Cardiac muscle cell (in vitro differentiated cells and primary cell): Measurements from ENCODE around the gene RELB. TPM values are rescaled to one million over a fixed set of nuclear protein-coding genes. Genes with fewer than 3 reads are reported as not detected.
"Not testable (repeated sequence)": the region's sequence is repeated elsewhere in the genome, so short reads cannot be mapped to it uniquely, and the experiment has no call there.

Experiments
- DNase-seq, 2 donors: peaks; one replicate each; pipeline versions ENCODE4 v3.0.0 to v3.0.0-alpha.2; 2010 to 2017; ENCODE audit warnings: low read depth in 1 of 2, low spot score in 1 of 2
- H3K27ac ChIP-seq: fragments of 200-600 bp; sonication (generic); 2 replicates; pipeline ENCODE4 v1.5.1; 2016
- H3K27me3 ChIP-seq: fragments of 200-600 bp; sonication (generic); 2 replicates; pipeline ENCODE4 v1.6.0; 2016; ENCODE audit warnings: control low read depth
- H3K36me3 ChIP-seq: fragments of 200-600 bp; sonication (generic); 2 replicates; pipeline ENCODE4 v1.5.1; 2016; ENCODE audit warnings: control low read depth
- H3K4me1 ChIP-seq: fragments of 200-600 bp; sonication (generic); 2 replicates; pipeline ENCODE4 v1.8.1; 2017; ENCODE audit warnings: low read depth, mild to moderate bottlenecking, mixed run types
- H3K4me3 ChIP-seq: fragments of 200-600 bp; sonication (generic); 2 replicates; pipeline ENCODE4 v1.5.1; 2016; ENCODE audit warnings: mild to moderate bottlenecking
- H3K9me3 ChIP-seq: fragments of 200-600 bp; sonication (generic); 2 replicates; pipeline ENCODE4 v1.5.1; 2017; ENCODE audit warnings: low read depth, mild to moderate bottlenecking, control low read depth
- polyA plus RNA-seq: library from polyadenylated mRNA; unstranded; fragments of >200 nt; fragmentation: Nextera tagmentation; extraction: Ambion mirVana; gene quantifications from 2 replicates; pipeline ENCODE4 v1.2.1, GENCODE V29; 2016
- total RNA-seq: library from RNA; depleted of rRNA; stranded (reverse); fragments of >200 nt; gene quantifications from 2 replicates; pipeline ENCODE4 v1.2.3, GENCODE V29; 2016
- TF ChIP-seq, protein P1 (sequence below): IDR thresholded peaks from 2 replicates; pipeline ENCODE4 v1.5.1; 2012; ENCODE audit warnings: low read depth, mild to moderate bottlenecking, low read length

Gene RELB
- total and polyA plus RNA-seq, 2 experiments from 2014 or later, result 1.3 to 3.1 TPM

DNA sequence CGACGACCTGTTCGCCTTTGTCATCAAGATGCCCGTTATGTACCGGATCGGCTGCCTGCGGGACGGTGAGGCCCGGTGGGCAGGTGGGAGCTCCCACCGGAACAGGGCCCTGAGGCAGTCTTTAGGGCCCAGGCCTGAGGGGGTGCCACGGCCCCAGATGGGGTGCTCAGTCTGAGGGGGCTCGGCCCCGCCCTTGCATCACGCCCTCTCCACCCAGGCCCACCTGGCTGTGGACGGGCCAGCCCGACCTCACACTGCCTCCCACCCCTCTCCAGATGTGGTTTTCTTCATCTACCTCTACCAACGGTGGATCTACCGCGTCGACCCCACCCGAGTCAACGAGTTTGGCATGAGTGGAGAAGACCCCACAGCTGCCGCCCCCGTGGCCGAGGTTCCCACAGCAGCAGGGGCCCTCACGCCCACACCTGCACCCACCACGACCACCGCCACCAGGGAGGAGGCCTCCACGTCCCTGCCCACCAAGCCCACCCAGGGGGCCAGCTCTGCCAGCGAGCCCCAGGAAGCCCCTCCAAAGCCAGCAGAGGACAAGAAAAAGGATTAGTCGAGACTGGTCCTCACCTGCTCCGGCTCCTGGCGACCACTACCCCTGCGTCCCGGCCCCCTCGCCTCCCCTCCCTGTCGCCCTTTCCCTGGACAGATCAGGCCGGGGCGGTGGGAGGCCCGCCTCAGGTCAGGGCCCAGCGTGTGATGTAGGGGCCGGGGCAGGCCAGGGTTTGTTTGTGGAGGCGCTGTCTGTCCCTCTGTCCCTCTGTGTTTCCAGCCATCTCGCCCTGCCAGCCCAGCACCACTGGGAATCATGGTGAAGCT, 8.7 kb upstream of the RELB start:
- Histone ChIP-seq H3K9me3 (no peaks in the 10 kb centered on the region), H3K4me3 (no peak overlapping the region), H3K36me3 (peaks cover 24% of the 10 kb centered on the region), H3K27ac (no peak overlapping the region), H3K4me1 (no peaks in the 10 kb centered on the region), H3K27me3 (no peaks in the 10 kb centered on the region)
- DNase-seq, result no peak
- TF ChIP-seq, protein P1, sequence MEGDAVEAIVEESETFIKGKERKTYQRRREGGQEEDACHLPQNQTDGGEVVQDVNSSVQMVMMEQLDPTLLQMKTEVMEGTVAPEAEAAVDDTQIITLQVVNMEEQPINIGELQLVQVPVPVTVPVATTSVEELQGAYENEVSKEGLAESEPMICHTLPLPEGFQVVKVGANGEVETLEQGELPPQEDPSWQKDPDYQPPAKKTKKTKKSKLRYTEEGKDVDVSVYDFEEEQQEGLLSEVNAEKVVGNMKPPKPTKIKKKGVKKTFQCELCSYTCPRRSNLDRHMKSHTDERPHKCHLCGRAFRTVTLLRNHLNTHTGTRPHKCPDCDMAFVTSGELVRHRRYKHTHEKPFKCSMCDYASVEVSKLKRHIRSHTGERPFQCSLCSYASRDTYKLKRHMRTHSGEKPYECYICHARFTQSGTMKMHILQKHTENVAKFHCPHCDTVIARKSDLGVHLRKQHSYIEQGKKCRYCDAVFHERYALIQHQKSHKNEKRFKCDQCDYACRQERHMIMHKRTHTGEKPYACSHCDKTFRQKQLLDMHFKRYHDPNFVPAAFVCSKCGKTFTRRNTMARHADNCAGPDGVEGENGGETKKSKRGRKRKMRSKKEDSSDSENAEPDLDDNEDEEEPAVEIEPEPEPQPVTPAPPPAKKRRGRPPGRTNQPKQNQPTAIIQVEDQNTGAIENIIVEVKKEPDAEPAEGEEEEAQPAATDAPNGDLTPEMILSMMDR, result no peak

DNA sequence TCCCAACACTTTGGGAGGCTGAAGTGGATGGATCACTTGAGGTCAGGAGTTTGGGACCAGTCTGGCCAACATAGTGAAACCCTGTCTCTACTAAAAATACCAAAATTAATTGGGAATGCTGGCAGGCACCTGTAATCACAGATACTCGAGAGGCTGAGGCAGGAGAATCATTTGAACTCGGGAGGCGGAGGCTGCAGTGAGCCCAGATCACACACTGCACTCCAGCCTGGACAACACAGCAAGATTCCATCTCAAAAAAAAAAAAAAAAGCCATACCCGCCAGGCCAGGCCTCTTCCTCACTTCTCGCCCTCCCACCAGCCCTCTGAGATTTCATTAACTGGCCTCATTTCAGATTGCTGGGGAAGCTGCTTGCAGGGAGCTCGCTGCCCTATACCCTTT, 7.7 kb upstream of the RELB start:
- H3K4me3 ChIP-seq, result no peak overlapping the region
- no peak overlapping the region for H3K27ac ChIP-seq
- H3K27me3 ChIP-seq, result no peaks in the 10 kb centered on the region
- TF ChIP-seq, protein P1, result no peak
- H3K4me1 ChIP-seq, result no peaks in the 10 kb centered on the region
- peaks cover 17% of the 10 kb centered on the region for H3K36me3 ChIP-seq
- no peak for DNase-seq
- H3K9me3 ChIP-seq, result no peaks in the 10 kb centered on the region

DNA sequence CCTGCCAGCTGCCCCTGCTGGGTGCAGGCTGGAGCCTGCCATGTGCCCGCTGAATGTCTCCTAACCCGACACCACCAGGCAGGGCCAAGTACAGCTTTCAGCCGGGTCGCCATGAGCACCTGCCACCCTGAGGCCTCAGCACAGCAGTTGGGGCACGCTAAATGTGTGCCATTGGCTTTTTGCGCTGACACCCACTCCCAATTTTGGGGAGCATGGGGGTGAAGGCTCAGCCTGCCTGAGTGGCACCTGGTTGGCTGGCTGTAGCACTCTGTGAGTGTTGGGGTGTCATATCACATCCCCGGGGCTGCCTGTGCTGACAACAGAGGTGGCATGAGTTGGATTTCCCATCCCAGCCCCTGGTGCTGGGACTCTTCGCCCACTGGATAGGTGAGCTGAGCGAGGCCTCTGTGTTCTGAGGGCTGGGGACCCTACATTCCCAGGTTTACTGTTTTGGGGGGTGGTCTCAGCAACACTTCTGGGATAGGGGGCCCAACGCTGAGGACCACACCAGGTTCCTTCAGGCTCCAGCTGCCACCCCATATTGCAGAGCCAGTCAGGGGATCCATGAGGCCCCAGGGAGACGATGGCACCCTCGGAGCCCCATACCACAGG, 7.2 kb upstream of the RELB start:
- Histone ChIP-seq H3K9me3 (no peaks in the 10 kb centered on the region), H3K27ac (no peak overlapping the region), H3K27me3 (no peaks in the 10 kb centered on the region), H3K4me3 (no peak overlapping the region), H3K36me3 (peaks cover 15% of the 10 kb centered on the region), H3K4me1 (no peaks in the 10 kb centered on the region)
- TF ChIP-seq, protein P1, result no peak
- DNase-seq, result no peak

DNA sequence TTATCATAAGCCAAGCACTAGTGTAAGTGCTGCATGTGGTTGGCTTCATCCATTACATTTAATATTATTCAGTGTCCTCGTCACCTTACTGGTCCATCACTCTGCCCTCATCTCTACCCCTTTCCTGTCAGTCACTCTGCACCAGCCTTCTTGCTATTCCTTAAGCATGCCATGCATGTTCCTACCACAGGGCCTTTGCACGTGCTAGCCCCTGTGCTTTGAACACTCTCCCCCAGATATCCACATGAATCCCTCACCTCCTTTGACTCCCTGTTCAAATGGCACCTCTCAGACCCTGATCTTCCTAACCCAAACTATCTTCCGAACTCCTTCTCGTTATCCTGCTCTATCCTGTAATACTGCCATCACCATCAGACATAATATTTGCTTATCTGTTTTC, 3.2 kb upstream of the RELB start:
- Histone ChIP-seq H3K4me3 (no peak overlapping the region), H3K27me3 (no peaks in the 10 kb centered on the region), H3K36me3 (no peaks in the 10 kb centered on the region), H3K9me3 (no peaks in the 10 kb centered on the region), H3K4me1 (peaks cover 4% of the 10 kb centered on the region), H3K27ac (no peak overlapping the region)
- no peak for DNase-seq
- TF ChIP-seq, protein P1, result no peak

DNA sequence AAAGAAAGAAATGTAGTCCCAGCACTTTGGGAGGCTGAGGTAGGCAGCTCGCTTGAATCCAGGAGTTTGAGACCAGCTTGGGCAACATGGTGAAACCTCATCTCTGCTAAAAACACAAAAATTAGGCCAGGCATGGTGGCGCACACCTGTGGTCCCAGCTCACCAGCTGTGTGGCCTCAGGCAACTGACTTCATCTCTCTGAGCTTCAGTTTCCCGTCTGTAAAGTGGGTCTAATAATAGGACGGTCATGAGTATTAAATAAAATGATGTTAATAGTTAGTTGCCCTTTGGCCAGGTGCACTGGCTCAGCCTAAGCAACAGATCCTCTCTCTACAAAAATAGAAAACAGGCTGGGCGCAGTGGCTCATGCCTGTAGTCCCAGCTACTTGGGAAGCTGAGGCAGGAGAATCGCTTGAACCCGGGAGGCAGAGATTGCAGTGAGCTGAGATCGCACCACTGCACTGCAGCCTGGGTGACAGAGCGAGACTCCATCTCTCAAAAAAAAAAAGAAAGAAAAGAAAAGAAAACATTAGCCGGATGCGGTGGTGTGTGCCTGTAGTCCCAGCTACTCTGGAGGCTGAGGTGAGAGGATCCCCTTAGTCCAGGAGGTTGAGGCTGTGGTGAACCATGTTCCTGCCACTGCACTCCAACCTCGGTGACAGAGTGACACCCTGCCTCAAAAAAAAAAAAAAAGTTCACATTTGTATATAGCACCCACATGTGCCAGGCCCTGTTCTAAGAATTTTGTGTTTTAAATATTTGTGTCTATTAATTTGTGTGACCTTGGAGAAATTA, 1.9 kb upstream of the RELB start:
- not testable (repeated sequence) for H3K4me3 ChIP-seq, H3K27ac ChIP-seq, H3K4me1 ChIP-seq, H3K27me3 ChIP-seq, H3K36me3 ChIP-seq, DNase-seq, H3K9me3 ChIP-seq

DNA sequence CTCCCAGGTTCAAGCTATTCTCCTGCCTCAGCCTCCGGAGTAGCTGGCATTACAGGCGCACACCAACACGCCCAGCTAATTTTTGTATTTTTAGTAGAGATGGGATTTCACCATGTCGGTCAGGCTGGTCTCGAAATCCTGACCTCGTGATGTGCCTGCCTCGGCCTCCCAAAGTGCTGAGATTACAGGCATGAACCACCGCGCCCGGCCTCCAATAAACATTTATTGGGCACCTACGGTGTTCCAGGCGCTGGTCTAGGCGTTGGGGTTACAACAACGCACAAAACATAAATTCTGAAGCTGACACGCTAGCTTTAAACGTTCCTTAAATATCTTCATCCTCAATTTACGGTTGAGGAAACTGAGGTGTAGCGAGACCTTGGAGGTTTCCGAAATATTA, 599 bp upstream of the RELB start:
- not testable (repeated sequence) for H3K4me1 ChIP-seq, DNase-seq, H3K27me3 ChIP-seq, H3K4me3 ChIP-seq, H3K9me3 ChIP-seq, H3K36me3 ChIP-seq
- peak overlapping the region; percentile 59 for H3K27ac ChIP-seq
